Ovary (tissue), 9 donors: ENCODE measurements around the gene MXD4. TPM values are rescaled to one million over a fixed set of nuclear protein-coding genes. Genes with fewer than 3 reads are reported as not detected.

Experiments used
- DNase-seq, 5 donors: peaks; one replicate each; pipeline ENCODE4 v3.0.0-alpha.2; 2019 to 2020
- H3K27ac ChIP-seq, 2 donors: fragments of 200-600 bp; one replicate each; pipeline versions ENCODE4 v1.5.1 to v1.8.0; 2019 to 2022
- H3K27me3 ChIP-seq: fragments of 200-600 bp; one replicate; pipeline ENCODE4 v1.8.0; 2022
- H3K36me3 ChIP-seq: fragments of 200-600 bp; sonication (generic); one replicate; pipeline ENCODE4 v1.5.1; 2019
- H3K4me1 ChIP-seq: one replicate; pipeline ENCODE4 v1.8.1; 2013; ENCODE audit warnings: mild to moderate bottlenecking, moderate library complexity; ENCODE audit not compliant: insufficient read depth
- H3K4me3 ChIP-seq: fragments of 200-600 bp; sonication (generic); one replicate; pipeline ENCODE4 v1.5.1; 2017
- H3K9me3 ChIP-seq, 2 donors: fragments of 200-600 bp in 1 of 2; sonication (generic) in 1 of 2; one replicate each; pipeline versions ENCODE4 v1.5.1 to v1.8.1; 2013 to 2019; ENCODE audit warnings: mild to moderate bottlenecking in 1 of 2, moderate library complexity in 1 of 2
- EP300 ChIP-seq: sonication (generic); formaldehyde crosslinking; IDR thresholded peaks from one replicate; pipeline ENCODE4 v1.6.1; 2017; ENCODE audit warnings: antibody characterized with exemption
- POLR2A ChIP-seq: fragments of 450-650 bp; IDR thresholded peaks from one replicate; pipeline ENCODE4 v1.6.1; 2017; ENCODE audit warnings: antibody characterized with exemption, mild to moderate bottlenecking, moderate library complexity
- WGBS, 3 donors: extraction: QIAGEN DNeasy Blood & Tissue Kit in 1 of 3; methylation state at CpG; one replicate each; pipeline versions ENCODE4 v1.1.5 to v1.1.7; 2013 to 2017; 5-methylcytosine and 5-hydroxymethylcytosine counted together
- intact Hi-C, 4 donors: fragments of 100-400 bp; cut with DNase I; formaldehyde crosslinking; loops; one replicate each; pipeline versions ENCODE4 v1.11.0 to v1.15.1; 2022 to 2023
- polyA plus RNA-seq, 2 donors: library from polyadenylated mRNA; stranded (reverse); fragments of 200-250 nt in 1 of 2; fragments of 350-450 nt in 1 of 2; fragmentation: Illumina TruSeq in 1 of 2; extraction: RNeasy Lipid Tissue Mini Kit (QIAGEN cat#74804) in 1 of 2; gene quantifications; one replicate each; pipeline ENCODE4 v1.2.3, GENCODE V29; 2013 to 2014
- total RNA-seq, 7 donors: library from RNA; depleted of rRNA in 2 of 7; stranded (reverse); fragments of >200 nt in 2 of 7; fragmentation: NEBNext Ultra II Directional in 3 of 7; extraction: Animal tissue kit (Norgen Biotek cat#: 25700) in 3 of 7; gene quantifications; one replicate each; pipeline versions ENCODE4 v1.1.0 to v1.2.4, GENCODE V29; 2016 to 2023
- TF ChIP-seq, protein P1 (sequence below), 3 donors: fragments of 450-650 bp in 2 of 3; fragments of 200-600 bp in 1 of 3; IDR thresholded peaks; one replicate each; pipeline versions ENCODE4 v1.5.1 to v1.8.0; 2016 to 2022; ENCODE audit warnings: antibody characterized with exemption in 3 of 3, mild to moderate bottlenecking in 1 of 3
- donor health status: DM: no; HTN: no; CAD: no; lungs with moderate emphysema.
- donor health status: DM: no; HTN: no; CAD: no.
- donor health status: Bipolar disorder and iron deficiency.
- donor health status: DM: yes; HTN: yes; CAD: no.
- donor health status: DM: no; HTN: no; CAD: no.
- donor health status: DM: yes; HTN: yes; CAD: no.

Gene MXD4
- total and polyA plus RNA-seq, 9 donors = 10.3 to 51.4 (median 35.3) TPM

DNA sequence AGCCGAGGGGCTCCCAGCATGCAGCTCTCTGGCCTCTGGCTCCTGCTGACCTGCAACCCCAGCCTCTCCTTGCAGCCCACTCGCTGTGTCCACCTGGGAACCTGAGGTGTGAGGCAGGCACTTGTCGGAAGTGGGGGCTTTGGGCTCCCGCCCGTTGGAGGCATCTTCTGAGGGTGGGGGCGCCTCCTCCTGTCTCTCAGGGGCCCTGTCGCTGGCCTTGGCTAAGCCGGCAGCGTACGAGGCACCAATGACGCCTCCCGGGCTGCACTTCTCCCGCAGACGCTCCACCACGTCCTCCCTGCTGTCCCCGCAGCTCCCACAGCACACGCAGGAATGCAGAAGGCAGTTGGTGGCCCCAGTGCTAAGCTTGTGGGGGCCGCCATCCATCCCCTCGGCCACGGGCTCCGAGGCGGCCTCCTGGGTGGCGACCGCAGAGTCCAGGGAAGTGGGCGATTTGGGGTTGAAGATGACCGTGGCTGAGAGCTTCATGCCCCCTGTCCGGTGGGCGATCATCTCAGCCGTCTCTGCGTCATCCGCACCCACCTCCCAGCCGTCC lies 42.5 kb upstream of the MXD4 start:
- 88 to 93% (median 93%) methylated on average over 30 to 32 of the region's 32 CpGs for WGBS, 3 donors
- Histone ChIP-seq H3K27me3 (no peaks in the 10 kb centered on the region), H3K4me3 (no peak overlapping the region), H3K9me3 (no peaks in the 10 kb centered on the region), H3K36me3 (no peaks in the 10 kb centered on the region), H3K27ac (no peak overlapping the region), H3K4me1 (no peaks in the 10 kb centered on the region)
- intact Hi-C loops = no loop called here
- DNase-seq = no peak
- TF ChIP-seq, protein P1, sequence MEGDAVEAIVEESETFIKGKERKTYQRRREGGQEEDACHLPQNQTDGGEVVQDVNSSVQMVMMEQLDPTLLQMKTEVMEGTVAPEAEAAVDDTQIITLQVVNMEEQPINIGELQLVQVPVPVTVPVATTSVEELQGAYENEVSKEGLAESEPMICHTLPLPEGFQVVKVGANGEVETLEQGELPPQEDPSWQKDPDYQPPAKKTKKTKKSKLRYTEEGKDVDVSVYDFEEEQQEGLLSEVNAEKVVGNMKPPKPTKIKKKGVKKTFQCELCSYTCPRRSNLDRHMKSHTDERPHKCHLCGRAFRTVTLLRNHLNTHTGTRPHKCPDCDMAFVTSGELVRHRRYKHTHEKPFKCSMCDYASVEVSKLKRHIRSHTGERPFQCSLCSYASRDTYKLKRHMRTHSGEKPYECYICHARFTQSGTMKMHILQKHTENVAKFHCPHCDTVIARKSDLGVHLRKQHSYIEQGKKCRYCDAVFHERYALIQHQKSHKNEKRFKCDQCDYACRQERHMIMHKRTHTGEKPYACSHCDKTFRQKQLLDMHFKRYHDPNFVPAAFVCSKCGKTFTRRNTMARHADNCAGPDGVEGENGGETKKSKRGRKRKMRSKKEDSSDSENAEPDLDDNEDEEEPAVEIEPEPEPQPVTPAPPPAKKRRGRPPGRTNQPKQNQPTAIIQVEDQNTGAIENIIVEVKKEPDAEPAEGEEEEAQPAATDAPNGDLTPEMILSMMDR (IDR thresholded peaks at IDR 0.05) = no peak
- TF ChIP-seq EP300 (no peak), POLR2A (no peak)

DNA sequence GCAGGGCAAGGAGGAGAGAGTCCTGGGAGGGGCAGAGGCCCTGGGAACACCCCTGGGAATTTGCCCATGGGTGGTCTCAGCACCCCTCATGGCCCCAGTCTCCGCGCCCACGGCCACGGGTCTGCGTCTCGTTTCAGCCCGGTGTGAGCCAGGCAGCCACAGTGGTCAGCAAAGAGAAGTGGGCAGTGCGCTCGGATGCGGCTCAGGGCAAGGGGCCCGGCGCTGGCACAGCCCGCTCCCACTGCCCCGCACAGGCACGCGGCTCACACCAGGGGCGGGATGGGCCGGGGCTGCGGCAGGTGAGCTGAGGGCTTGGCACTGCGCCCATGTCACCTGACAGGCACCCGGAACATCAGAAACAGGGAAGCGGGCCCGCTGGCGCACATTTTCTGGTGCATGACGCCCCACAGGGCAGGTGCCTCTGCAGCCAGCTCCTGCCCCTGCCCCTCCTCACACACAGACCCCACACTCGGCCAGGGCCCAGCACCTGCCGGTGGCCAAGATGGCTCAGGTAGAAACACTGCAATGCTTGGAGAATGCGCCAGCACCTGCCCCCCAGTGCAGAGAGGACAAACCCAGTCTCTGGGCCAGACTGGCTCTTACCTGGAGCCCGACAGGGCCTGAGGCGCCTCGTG lies 41.9 kb upstream of the MXD4 start:
- intact Hi-C loops = no loop called here
- Histone ChIP-seq H3K4me3 (no peak overlapping the region), H3K9me3 (no peaks in the 10 kb centered on the region), H3K27me3 (no peaks in the 10 kb centered on the region), H3K27ac (no peak overlapping the region), H3K36me3 (no peaks in the 10 kb centered on the region), H3K4me1 (no peaks in the 10 kb centered on the region)
- WGBS, 3 donors = 85 to 90% (median 89%) methylated on average over 30 to 31 of the region's 31 CpGs
- TF ChIP-seq, protein P1 (IDR thresholded peaks at IDR 0.05) = no peak
- TF ChIP-seq POLR2A (no peak), EP300 (no peak)
- DNase-seq = no peak

DNA sequence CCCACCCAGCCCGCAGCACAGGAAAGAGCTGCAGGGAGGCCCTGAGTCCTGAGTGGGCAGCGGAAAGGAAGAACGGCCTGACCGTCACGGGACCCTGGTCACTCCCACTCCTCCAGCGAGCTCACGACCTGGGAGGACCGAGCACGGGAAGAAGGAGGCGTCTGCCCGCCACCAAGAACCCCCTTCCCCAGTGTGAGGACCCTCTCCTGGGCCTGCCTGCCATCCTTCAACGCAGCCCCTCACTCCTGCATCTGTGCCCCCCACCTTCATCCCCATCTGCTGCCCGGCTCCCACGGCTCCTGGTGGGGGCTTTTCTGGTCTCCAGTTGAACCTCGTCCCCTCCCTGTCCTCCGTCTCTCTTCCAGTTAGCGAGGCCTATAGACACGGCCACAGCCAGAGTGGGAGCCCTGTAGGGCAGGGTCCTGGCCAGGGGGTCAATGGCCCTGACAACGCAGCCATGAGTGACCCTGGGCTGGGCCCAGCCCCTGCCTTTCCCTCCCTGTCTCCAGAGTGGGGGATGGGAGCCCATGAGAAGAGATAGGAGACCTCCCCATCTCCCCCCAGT lies 41.3 kb upstream of the MXD4 start:
- H3K4me1 ChIP-seq = no peaks in the 10 kb centered on the region
- H3K36me3 ChIP-seq = no peaks in the 10 kb centered on the region
- 91 to 94% (median 93%) methylated on average over 19 of the region's 19 CpGs for WGBS, 3 donors
- intact Hi-C loops = no loop called here
- H3K4me3 ChIP-seq = no peak overlapping the region
- TF ChIP-seq, protein P1 (IDR thresholded peaks at IDR 0.05) = no peak
- TF ChIP-seq POLR2A = no peak
- no peak for TF ChIP-seq EP300
- no peaks in the 10 kb centered on the region for H3K9me3 ChIP-seq
- no peak overlapping the region for H3K27ac ChIP-seq
- no peak for DNase-seq
- no peaks in the 10 kb centered on the region for H3K27me3 ChIP-seq

DNA sequence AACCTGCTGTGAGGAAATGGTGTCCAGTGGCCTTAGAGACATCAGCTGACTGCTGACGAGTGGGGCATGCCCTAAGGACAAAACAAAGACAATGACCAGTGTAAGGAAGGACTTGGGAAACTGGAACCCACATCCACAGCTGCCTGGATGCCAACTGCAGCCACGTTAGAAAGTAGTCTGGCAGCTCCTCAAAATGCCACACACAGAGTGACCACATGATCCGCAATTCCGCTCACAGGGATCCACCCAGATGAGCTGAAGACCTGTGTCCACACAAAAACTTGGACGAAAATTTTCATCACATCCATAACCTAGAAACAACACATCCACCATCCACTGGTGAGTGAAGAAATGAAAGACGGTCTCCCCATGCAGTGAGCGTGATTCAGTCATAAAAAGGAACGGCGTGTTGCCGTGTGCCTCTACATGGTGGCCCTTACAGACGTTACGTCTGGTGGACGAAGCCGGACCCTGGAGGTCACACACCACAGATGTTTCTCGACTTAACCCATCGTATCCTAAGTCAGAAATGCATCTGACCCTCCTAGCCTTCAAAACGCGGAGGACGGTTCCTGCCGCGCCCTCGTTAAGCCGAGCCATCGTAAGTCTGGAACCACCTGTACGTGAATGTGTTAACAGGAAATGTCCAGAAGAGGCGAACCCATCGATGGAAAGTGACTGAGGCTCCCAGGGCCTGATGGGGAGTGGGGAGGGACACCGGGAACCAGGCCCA lies 40.6 kb upstream of the MXD4 start:
- Histone ChIP-seq H3K4me1 (no peaks in the 10 kb centered on the region), H3K4me3 (no peak overlapping the region), H3K36me3 (no peaks in the 10 kb centered on the region), H3K27me3 (no peaks in the 10 kb centered on the region), H3K27ac (no peak overlapping the region), H3K9me3 (no peaks in the 10 kb centered on the region)
- intact Hi-C loops = no loop called here
- WGBS, 3 donors = 88 to 94% (median 93%) methylated on average over 28 of the region's 28 CpGs
- DNase-seq = no peak
- TF ChIP-seq, protein P1 (IDR thresholded peaks at IDR 0.05) = no peak
- TF ChIP-seq POLR2A (no peak), EP300 (no peak)
